ENCODE measurements around the gene ANKAR. TPM values are rescaled to one million over a fixed set of nuclear protein-coding genes. Genes with fewer than 3 reads are reported as not detected.

ANKAR gene
- total and polyA plus RNA-seq, 12 donors, result 0.64 to 9.3 (median 5.6) TPM

- peaks cover 0 to 12% (median 5%) of the 10 kb centered on the region in 11 donors for H3K9me3 ChIP-seq
- peak overlapping the region; percentile 88 to 99 (median 98) for H3K27ac ChIP-seq
- DNase-seq (no peak), ATAC-seq (peak in 7 of 8 donors; percentile 4 to 55 (median 31))
- H3K36me3 ChIP-seq, result peaks cover 0 to 37% (median 9%) of the 10 kb centered on the region in 9 donors
- whole genome bisulfite sequencing, 2 donors, result 32 to 34% methylated on average over 12 of the region's 12 CpGs
- TF ChIP-seq CTCF (IDR thresholded peaks at IDR 0.05), result no peak
- peak overlapping the region in 9 of 10 donors; percentile 49 to 82 (median 68) for H3K4me3 ChIP-seq
- no peaks in the 10 kb centered on the region for H3K27me3 ChIP-seq
- H3K4me1 ChIP-seq, result peaks cover 0 to 31% (median 23%) of the 10 kb centered on the region in 9 donors
- intact Hi-C loops (cut with DNase I), result loop anchor here in 2 of 10 donors (1.0 kb wide), 1 partner anchor 13 kb away; the partner anchor contains the start of gene ASNSD1 (in 2 of the 2)
Observed at GRCh38 chr2:189673661-189674373, 653 bp upstream of the ANKAR start.

GRCh38 chr2:189676471-189676870 is 2.0 kb downstream of the ANKAR start:
- peaks cover 0 to 45% (median 23%) of the 10 kb centered on the region in 9 donors for H3K4me1 ChIP-seq
- DNase-seq, result no peak
- ATAC-seq, result no peak
- H3K36me3 ChIP-seq, result peaks cover 0 to 10% (median 0%) of the 10 kb centered on the region in 9 donors
- no peak overlapping the region for H3K4me3 ChIP-seq
- TF ChIP-seq CTCF (IDR thresholded peaks at IDR 0.05), result no peak
- intact Hi-C loops (cut with DNase I), result no loop called here
- H3K9me3 ChIP-seq, result peaks cover 0 to 21% (median 6%) of the 10 kb centered on the region in 11 donors
- 62 to 65% methylated on average over 4 of the region's 4 CpGs for WGBS, 2 donors
- no peaks in the 10 kb centered on the region for H3K27me3 ChIP-seq
- no peak overlapping the region for H3K27ac ChIP-seq

GRCh38 chr2:189679226-189679625 is 4.8 kb downstream of the ANKAR start:
- peaks cover 0 to 36% (median 15%) of the 10 kb centered on the region in 9 donors for H3K4me1 ChIP-seq
- H3K9me3 ChIP-seq, result peaks cover 0 to 21% (median 6%) of the 10 kb centered on the region in 11 donors
- DNase-seq, result no peak
- H3K27ac ChIP-seq, result no peak overlapping the region
- no peak for ATAC-seq
- H3K4me3 ChIP-seq, result no peak overlapping the region
- TF ChIP-seq CTCF (IDR thresholded peaks at IDR 0.05), result no peak
- no peaks in the 10 kb centered on the region for H3K27me3 ChIP-seq
- no peaks in the 10 kb centered on the region for H3K36me3 ChIP-seq
- intact Hi-C loops (cut with DNase I), result no loop called here

- 95 to 96% methylated on average over 1 of the region's 1 CpG for WGBS, 2 donors
- no peak for DNase-seq
- H3K27me3 ChIP-seq, result no peaks in the 10 kb centered on the region
- no peak overlapping the region for H3K27ac ChIP-seq
- peaks cover 0 to 21% (median 6%) of the 10 kb centered on the region in 11 donors for H3K9me3 ChIP-seq
- intact Hi-C loops (cut with DNase I), result no loop called here
- no peak overlapping the region for H3K4me3 ChIP-seq
- peaks cover 0 to 35% (median 10%) of the 10 kb centered on the region in 9 donors for H3K4me1 ChIP-seq
- no peak for TF ChIP-seq CTCF (IDR thresholded peaks at IDR 0.05)
- no peak for ATAC-seq
- H3K36me3 ChIP-seq, result no peaks in the 10 kb centered on the region
Observed at GRCh38 chr2:189681203-189681602, 6.7 kb downstream of the ANKAR start.
